CD4-positive, alpha-beta T cell treated with Interleukin-12 subunit alpha and Interleukin-12 subunit beta, for 1 hour (primary cell): Measurements from ENCODE around the gene STAP1.

Source experiments
- DNase-seq: peaks from one replicate; pipeline ENCODE4 v3.0.0-alpha.2; 2020

The STAP1 gene

DNA sequence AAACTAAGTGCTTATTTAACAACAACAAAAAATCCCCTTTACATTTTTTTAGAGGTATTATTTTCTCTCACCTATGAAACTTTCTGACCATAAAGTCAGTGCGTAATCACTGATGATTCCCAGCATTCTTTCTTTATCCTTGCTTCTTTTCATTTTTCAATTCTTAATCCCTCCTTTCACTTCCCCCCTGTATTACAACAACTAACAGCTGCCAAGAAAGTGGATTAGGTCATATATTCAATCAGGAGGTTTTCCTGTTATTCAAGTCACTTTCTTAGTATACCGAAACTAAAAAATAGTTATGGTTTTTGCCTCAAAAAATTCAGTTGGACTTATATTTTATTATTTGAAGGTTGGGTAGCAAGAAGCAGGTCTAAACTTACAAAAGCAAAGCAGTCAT, 2.1 kb upstream of the STAP1 start:
- DNase-seq: no peak

DNA sequence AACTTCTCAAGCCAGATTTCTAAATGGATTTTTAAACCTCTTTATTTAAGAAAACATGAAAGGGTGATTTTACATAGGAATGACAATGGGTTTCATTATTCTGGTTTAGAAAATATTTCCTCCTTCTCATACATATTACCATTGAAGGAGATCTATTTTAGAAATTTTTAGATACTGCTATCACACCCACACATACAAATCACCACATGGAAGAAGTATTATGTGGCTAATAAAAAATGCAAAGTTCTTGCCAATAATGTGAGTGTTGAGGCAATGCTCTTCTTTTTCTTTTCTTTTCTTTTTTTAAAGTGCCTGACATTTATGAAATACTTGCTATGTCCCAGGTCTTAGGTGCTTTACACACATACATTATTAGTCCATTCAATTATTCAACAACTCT, 6.8 kb downstream of the STAP1 start:
- no peak for DNase-seq

DNA sequence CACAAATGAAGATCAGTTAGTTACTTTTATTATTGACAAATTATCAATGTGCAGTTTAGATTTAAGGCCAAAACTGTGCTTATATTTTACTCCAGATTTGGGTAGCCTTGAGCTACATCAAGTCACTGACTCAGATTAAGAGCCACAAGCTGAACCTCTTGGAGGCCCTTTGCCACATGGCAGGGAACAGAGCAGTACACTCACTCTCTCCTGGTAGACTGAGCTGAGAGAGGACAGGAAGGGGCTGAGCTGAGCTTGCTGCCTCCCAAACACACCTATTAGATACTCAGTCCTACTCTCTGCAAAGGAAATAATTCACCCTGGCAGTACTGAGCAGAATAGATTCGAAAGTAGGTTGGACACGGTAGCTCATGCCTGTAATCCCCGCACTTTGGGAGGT, 7.8 kb downstream of the STAP1 start:
- no peak for DNase-seq

GRCh38 chr4:67568820-67569219, 10.3 kb downstream of the STAP1 start:
- no peak for DNase-seq

DNA sequence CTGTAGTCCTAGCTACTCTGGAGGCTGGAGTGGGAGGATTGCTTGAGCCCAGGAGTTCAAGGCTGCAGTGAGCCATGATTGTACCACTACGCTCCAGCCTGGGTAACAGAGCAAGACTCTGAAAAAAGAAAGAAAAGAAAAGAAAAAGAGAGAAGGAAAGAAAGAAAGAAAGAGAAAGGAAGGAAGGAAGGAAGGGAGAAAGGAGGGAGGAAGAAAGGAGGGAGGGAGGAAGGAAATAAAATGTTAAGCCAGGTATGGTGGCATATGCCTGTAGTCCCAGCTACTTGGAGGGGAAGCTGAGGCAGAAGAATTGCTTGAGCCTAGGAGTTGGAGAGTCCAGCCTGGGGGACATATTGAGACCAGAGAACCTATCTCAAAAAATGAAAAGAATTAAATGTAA, 12.0 kb downstream of the STAP1 start:
- DNase-seq: no peak

DNA sequence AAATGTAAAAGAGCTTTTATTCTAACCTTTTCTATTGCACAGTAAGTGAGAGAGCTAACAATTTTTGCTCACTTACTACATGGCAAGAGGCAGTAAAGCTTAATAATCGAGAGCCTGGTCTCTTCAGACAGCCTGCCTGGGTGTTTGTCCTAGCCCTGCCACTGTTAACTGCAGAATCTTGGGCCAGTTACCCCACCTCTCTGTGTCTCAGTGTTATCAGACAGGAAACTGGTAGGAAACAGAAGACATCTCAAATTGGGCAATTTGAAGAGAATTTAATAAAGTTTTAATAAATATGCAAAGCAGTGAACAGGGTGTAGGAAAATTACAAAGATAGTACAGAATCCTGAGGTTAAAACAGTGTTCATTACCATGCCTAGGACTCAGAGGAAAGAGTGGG, 13.4 kb downstream of the STAP1 start:
- no peak for DNase-seq

GRCh38 chr4:67573193-67573592, 14.7 kb downstream of the STAP1 start:
- no peak for DNase-seq

DNA sequence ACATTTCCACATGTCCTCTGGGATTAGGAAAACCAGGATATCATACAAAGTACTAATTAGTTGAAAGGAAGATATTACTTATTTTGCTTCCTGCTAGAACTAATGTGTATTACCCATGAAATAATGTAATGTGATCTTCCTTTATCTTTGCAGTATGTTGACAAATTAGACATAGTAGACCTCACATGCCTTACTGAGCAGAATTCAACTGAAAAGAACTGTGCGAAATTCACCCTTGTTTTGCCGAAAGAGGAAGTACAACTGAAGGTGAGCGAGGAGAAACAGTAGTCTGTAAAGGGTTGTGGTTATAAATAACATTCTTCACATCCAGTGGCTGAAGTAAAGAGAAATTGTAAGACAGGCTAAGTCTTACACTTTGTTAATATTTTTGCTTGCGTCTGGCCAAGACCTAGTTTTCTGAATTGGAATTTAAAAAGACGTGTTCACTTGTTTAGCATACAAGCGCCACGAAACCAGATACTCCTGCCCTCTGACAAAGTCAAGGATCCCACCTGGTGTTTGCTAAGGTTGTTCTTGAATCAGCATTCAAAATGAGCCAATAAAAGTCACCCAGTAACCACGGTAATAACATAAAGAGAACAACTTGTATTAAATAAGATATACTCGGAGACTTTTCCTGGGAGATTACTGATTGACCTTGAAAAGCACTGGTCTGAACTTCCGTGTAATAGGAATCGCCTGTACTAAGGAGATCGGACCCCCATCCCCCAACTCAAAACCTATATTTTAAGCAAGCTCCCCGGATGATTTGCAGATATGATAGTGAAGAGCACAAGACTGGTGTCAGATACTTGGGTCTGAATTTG, 16.9 kb downstream of the STAP1 start:
- DNase-seq: peak; percentile 7

DNA sequence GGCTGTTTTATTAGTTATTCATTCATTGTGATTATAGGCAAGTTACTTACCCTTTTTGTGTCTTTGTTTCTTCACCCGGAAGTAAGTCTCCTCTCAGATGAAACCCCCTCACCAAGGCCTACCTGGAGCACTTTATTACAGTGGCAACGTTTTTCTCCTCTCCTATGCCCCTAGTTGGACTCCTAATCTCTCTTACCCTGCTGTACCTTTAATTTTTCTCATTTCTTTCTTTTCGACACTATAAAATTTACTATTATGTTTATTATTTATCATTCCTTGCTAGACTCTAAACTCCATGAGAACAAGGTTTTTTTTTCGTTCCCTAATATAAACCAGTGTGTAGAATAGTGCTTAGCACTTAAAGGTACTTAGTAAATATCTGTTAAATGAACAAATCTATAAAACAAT, 17.5 kb downstream of the STAP1 start:
- no peak for DNase-seq

DNA sequence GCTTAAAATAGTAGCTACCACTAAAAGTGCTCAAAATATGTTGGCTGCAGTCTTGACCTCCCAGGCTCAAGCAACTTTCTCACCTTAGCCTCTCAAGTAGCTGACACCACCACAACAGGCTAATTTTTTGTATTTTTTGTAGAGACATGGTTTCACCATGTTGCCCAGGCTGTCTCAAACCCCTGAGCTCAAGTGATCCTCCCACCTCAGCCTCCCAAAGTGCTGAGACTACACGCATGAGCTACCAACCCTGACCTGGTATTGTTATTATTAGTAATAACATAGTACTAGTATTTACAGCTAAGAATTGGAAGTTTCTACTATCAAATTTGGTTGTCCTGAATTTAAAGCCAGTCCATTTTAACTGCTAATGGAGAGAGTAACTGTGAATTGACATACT, 18.0 kb downstream of the STAP1 start:
- DNase-seq: no peak

DNA sequence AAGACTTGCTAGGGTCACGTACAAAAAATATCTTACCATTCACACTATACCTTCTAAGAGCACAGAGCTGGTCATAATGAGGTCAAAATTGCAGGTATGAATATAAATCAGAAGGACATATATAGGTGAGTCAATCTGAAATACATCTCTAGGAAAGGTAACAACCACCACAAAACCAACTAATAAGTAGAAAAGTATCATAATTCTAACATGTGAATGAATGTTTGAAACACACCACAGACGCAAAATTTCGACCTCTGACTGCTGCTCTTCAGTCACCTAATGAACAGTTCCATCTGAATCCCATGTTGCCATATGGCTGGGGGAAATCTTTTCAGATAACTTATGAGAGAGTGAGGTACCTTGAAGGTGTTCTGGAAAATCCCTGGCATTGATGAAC, 22.1 kb downstream of the STAP1 start:
- DNase-seq: no peak

- peak; percentile 42 for DNase-seq
Observed at GRCh38 chr4:67581208-67581857, 22.8 kb downstream of the STAP1 start.

- no peak for DNase-seq
Observed at GRCh38 chr4:67581913-67582312, 23.4 kb downstream of the STAP1 start.

DNA sequence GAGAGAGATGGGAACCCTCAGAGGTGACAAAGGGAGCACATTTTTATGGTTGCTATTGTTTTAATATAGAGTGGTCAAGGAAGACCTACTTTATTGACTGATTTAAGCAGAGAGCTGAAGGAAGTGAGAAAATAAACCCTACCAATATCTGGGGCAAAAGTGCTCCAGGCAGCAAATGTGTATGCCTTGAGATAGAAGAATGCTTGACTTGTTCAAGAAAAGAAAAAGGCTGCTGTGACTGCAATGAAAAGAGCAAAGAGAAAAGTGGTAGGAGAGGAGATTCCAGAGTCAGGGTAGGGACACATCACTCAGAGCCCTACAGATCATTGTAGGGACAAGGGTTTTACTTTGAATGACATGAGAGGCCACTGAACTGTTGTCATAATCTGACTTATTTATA, 26.0 kb downstream of the STAP1 start:
- no peak for DNase-seq

- DNase-seq: no peak
Observed at GRCh38 chr4:67587156-67587555, 28.6 kb downstream of the STAP1 start.

- no peak for DNase-seq
Observed at GRCh38 chr4:67593741-67594175, 35.2 kb downstream of the STAP1 start.

- DNase-seq: no peak
Observed at GRCh38 chr4:67603310-67604028, 44.9 kb downstream of the STAP1 start.

DNA sequence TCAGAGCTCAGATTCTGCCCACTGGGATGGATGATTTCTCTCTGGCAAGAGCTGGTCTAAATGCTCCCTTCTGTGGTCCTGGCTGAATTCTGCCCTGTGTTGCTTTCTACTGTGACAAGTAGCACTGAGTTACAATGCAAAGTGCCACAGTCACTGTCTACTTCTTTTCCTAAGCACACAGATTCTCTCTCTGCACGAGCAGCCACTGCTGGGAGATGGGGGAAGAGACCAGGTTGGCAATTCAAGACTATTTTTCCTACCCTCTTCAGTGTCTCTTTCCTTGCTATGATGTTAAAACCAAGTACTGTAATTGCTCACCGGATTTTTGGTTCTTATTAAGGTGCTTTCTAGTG, 45.5 kb downstream of the STAP1 start:
- no peak for DNase-seq

- no peak for DNase-seq
Observed at GRCh38 chr4:67604749-67605148, 46.2 kb downstream of the STAP1 start.

GRCh38 chr4:67608027-67608426, 49.5 kb downstream of the STAP1 start:
- DNase-seq: no peak

GRCh38 chr4:67614186-67614585, 55.7 kb downstream of the STAP1 start:
- no peak for DNase-seq

- DNase-seq: no peak
Observed at GRCh38 chr4:67615119-67615518, 56.6 kb downstream of the STAP1 start.

- DNase-seq: no peak
Observed at GRCh38 chr4:67616478-67616877, 58.0 kb downstream of the STAP1 start.

DNA sequence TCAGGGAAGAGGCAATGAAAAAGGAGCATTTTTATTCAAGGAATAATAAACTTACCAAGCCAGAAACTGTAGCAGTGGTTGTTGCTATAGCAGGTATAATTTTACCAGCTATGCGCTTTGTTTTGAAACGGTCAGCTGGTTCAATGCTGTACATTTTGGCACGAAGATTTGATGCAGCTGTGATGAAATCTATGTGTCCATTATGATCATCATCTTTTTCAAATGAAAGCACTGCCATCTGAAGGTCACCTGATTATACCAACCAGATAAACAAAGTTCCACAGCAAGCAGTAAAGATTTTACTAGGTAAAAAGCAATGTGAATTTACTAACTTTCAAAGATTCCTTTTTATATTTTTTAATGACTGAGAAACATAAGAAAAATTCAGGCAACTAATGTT, 66.4 kb downstream of the STAP1 start:
- no peak for DNase-seq
